ENCODE results near the gene PLCH2.

PLCH2 gene

GRCh38 chr1:2513939-2514652 lies 38.0 kb downstream of the PLCH2 start:
- DNase-seq (ENCODE audit: low read depth) = no peak

- no peak for DNase-seq (ENCODE audit: low read depth)
Measured at GRCh38 chr1:2514863-2515762, 39.0 kb downstream of the PLCH2 start.

- no peak for DNase-seq (ENCODE audit: low read depth)
Measured at GRCh38 chr1:2515763-2516080, 39.6 kb downstream of the PLCH2 start.

GRCh38 chr1:2516124-2516523 lies 40.0 kb downstream of the PLCH2 start:
- no peak for DNase-seq (ENCODE audit: low read depth)

GRCh38 chr1:2516946-2517345 lies 40.9 kb downstream of the PLCH2 start:
- no peak for DNase-seq (ENCODE audit: low read depth)

GRCh38 chr1:2517966-2518365 lies 41.9 kb downstream of the PLCH2 start:
- DNase-seq (ENCODE audit: low read depth) = no peak

- no peak for DNase-seq (ENCODE audit: low read depth)
Measured at GRCh38 chr1:2518528-2518927, 42.4 kb downstream of the PLCH2 start.

- no peak for DNase-seq (ENCODE audit: low read depth)
Measured at GRCh38 chr1:2519029-2519685, 43.1 kb downstream of the PLCH2 start.

GRCh38 chr1:2519729-2520128 lies 43.6 kb downstream of the PLCH2 start:
- DNase-seq (ENCODE audit: low read depth) = no peak

- no peak for DNase-seq (ENCODE audit: low read depth)
Measured at GRCh38 chr1:2520206-2520605, 44.1 kb downstream of the PLCH2 start.

GRCh38 chr1:2520806-2521205 lies 44.7 kb downstream of the PLCH2 start:
- no peak for DNase-seq (ENCODE audit: low read depth)

GRCh38 chr1:2522230-2522629 lies 46.1 kb downstream of the PLCH2 start:
- DNase-seq (ENCODE audit: low read depth) = no peak

- DNase-seq (ENCODE audit: low read depth) = no peak
Measured at GRCh38 chr1:2523191-2523890, 47.3 kb downstream of the PLCH2 start.

GRCh38 chr1:2523891-2524609 lies 48.0 kb downstream of the PLCH2 start:
- DNase-seq (ENCODE audit: low read depth) = no peak

GRCh38 chr1:2525572-2525919 lies 49.5 kb downstream of the PLCH2 start:
- DNase-seq (ENCODE audit: low read depth) = no peak

GRCh38 chr1:2525920-2526823 lies 50.1 kb downstream of the PLCH2 start, which contains the start of gene PANK4:
Gene PANK4, minus strand, starts transcription at chr1:2526596. Its CDS starts 9 bp downstream, at chr1:2526587.
- DNase-seq (ENCODE audit: low read depth) = peak; percentile 51

GRCh38 chr1:2526824-2527555 lies 50.9 kb downstream of the PLCH2 start:
- DNase-seq (ENCODE audit: low read depth) = no peak

- DNase-seq (ENCODE audit: low read depth) = no peak
Measured at GRCh38 chr1:2527556-2527860, 51.4 kb downstream of the PLCH2 start.

- no peak for DNase-seq (ENCODE audit: low read depth)
Measured at GRCh38 chr1:2528016-2528415, 51.9 kb downstream of the PLCH2 start.

GRCh38 chr1:2528611-2528965 lies 52.5 kb downstream of the PLCH2 start:
- no peak for DNase-seq (ENCODE audit: low read depth)

Measured in HS-5 (cell line).